Measurements from ENCODE around the gene RIPPLY1. TPM values are rescaled to one million over a fixed set of nuclear protein-coding genes. Genes with fewer than 3 reads are reported as not detected.

The RIPPLY1 gene
- total RNA-seq, 4 donors from 2014 or later: not detected

- no peak for DNase-seq (ENCODE audit: low spot score in 2 of 2)
- 49% methylated on average over 6 of the region's 6 CpGs for WGBS
Observed at GRCh38 chrX:106917830-106918500, 14.8 kb upstream of the RIPPLY1 start.

DNA sequence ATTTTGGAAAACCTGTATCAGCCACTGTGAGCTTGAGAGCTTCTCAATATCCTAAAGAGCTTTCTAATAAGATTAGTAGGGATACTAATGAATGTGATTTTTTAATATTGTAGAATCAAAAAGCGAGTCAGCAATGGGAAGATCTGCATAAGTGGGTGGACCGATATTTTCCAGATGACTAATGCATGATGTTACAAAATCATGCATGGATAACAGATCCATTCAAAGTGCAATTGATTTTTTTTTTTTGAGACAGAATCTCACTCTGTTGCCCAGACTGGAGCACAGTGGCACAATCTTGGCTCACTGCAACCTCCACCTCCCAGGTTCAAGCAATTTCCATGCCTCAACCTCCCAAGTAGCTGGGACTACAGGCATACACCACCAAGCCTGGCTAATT, 9.7 kb upstream of the RIPPLY1 start:
- H3K4me3 ChIP-seq: no peak overlapping the region
- 42% methylated on average over 2 of the region's 2 CpGs for WGBS
- H3K4me1 ChIP-seq: no peaks in the 10 kb centered on the region
- H3K27ac ChIP-seq: no peak overlapping the region
- TF ChIP-seq POLR2AphosphoS5 (IDR thresholded peaks at IDR 0.05): no peak
- TF ChIP-seq POLR2A (IDR thresholded peaks at IDR 0.05): no peak
- TF ChIP-seq, protein P1, sequence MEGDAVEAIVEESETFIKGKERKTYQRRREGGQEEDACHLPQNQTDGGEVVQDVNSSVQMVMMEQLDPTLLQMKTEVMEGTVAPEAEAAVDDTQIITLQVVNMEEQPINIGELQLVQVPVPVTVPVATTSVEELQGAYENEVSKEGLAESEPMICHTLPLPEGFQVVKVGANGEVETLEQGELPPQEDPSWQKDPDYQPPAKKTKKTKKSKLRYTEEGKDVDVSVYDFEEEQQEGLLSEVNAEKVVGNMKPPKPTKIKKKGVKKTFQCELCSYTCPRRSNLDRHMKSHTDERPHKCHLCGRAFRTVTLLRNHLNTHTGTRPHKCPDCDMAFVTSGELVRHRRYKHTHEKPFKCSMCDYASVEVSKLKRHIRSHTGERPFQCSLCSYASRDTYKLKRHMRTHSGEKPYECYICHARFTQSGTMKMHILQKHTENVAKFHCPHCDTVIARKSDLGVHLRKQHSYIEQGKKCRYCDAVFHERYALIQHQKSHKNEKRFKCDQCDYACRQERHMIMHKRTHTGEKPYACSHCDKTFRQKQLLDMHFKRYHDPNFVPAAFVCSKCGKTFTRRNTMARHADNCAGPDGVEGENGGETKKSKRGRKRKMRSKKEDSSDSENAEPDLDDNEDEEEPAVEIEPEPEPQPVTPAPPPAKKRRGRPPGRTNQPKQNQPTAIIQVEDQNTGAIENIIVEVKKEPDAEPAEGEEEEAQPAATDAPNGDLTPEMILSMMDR (IDR thresholded peaks at IDR 0.05): no peak
- TF ChIP-seq EP300 (IDR thresholded peaks at IDR 0.05): no peak
- H3K9me3 ChIP-seq: no peaks in the 10 kb centered on the region
- no peak for DNase-seq (ENCODE audit: low spot score in 2 of 2)
- H3K36me3 ChIP-seq: no peaks in the 10 kb centered on the region
- no peaks in the 10 kb centered on the region for H3K27me3 ChIP-seq

More at GRCh38 chrX:106917830-106918500, 14.8 kb upstream of the RIPPLY1 start:
- TF ChIP-seq, protein P1 (IDR thresholded peaks at IDR 0.05): no peak
- TF ChIP-seq POLR2AphosphoS5 (IDR thresholded peaks at IDR 0.05): no peak
- H3K27ac ChIP-seq: no peak overlapping the region
- no peak overlapping the region for H3K4me3 ChIP-seq
- H3K4me1 ChIP-seq: no peaks in the 10 kb centered on the region
- no peaks in the 10 kb centered on the region for H3K36me3 ChIP-seq
- no peaks in the 10 kb centered on the region for H3K9me3 ChIP-seq
- no peaks in the 10 kb centered on the region for H3K27me3 ChIP-seq

DNA sequence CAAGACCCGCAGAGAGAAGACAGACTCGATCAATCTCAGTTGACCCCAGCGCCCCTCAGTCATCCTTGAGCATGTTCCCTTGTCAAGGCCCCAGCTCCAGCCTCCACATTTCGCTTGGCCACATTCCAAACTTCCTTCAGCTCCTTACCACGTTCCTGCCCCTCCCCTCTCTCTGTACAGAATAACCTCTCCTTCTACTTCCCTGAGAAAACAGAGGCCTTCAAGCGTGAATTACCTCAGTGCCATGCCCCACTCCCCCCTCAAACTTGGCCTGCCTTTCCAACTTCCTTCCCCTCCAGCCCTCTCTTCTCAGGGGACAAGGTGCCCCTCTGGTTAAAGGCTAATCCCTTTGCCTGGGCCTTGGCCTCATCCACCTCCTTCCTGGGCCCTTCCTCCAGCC, 3.2 kb upstream of the RIPPLY1 start:
- H3K36me3 ChIP-seq: no peaks in the 10 kb centered on the region
- no peak for DNase-seq (ENCODE audit: low spot score in 2 of 2)
- H3K27me3 ChIP-seq: no peaks in the 10 kb centered on the region
- 52% methylated on average over 6 of the region's 6 CpGs for WGBS
- no peak overlapping the region for H3K4me3 ChIP-seq
- H3K9me3 ChIP-seq: no peaks in the 10 kb centered on the region
- no peak overlapping the region for H3K27ac ChIP-seq
- TF ChIP-seq POLR2AphosphoS5 (IDR thresholded peaks at IDR 0.05): no peak
- no peaks in the 10 kb centered on the region for H3K4me1 ChIP-seq

GRCh38 chrX:106905064-106905708, 2.0 kb upstream of the RIPPLY1 start:
- Histone ChIP-seq H3K9me3 (no peaks in the 10 kb centered on the region), H3K27me3 (no peaks in the 10 kb centered on the region), H3K4me1 (no peaks in the 10 kb centered on the region), H3K4me3 (no peak overlapping the region), H3K36me3 (no peaks in the 10 kb centered on the region), H3K27ac (no peak overlapping the region)
- TF ChIP-seq EP300 (IDR thresholded peaks at IDR 0.05): no peak
- no peak for DNase-seq (ENCODE audit: low spot score in 2 of 2)
- WGBS: 65% methylated on average over 5 of the region's 5 CpGs

- no peak overlapping the region for H3K27ac ChIP-seq
- H3K27me3 ChIP-seq: no peaks in the 10 kb centered on the region
- no peaks in the 10 kb centered on the region for H3K9me3 ChIP-seq
- 62% methylated on average over 2 of the region's 5 CpGs for WGBS
- H3K4me1 ChIP-seq: no peaks in the 10 kb centered on the region
- no peaks in the 10 kb centered on the region for H3K36me3 ChIP-seq
- TF ChIP-seq POLR2A (IDR thresholded peaks at IDR 0.05) (no peak), POLR2AphosphoS5 (IDR thresholded peaks at IDR 0.05) (no peak), EP300 (IDR thresholded peaks at IDR 0.05) (no peak)
- TF ChIP-seq, protein P1 (IDR thresholded peaks at IDR 0.05): no peak
- no peak overlapping the region for H3K4me3 ChIP-seq
- no peak for DNase-seq (ENCODE audit: low spot score in 2 of 2)
Observed at GRCh38 chrX:106903856-106904528, 851 bp upstream of the RIPPLY1 start.

GRCh38 chrX:106902684-106903083, 457 bp downstream of the RIPPLY1 start:
- no peaks in the 10 kb centered on the region for H3K27me3 ChIP-seq
- H3K4me3 ChIP-seq: no peak overlapping the region
- H3K36me3 ChIP-seq: no peaks in the 10 kb centered on the region
- no peak overlapping the region for H3K27ac ChIP-seq
- DNase-seq (ENCODE audit: low spot score in 2 of 2): no peak
- 82% methylated on average over 2 of the region's 2 CpGs for WGBS
- no peaks in the 10 kb centered on the region for H3K9me3 ChIP-seq
- no peaks in the 10 kb centered on the region for H3K4me1 ChIP-seq
- TF ChIP-seq POLR2A (IDR thresholded peaks at IDR 0.05): no peak
- no peak for TF ChIP-seq EP300 (IDR thresholded peaks at IDR 0.05)
- TF ChIP-seq, protein P1 (IDR thresholded peaks at IDR 0.05): no peak
- no peak for TF ChIP-seq POLR2AphosphoS5 (IDR thresholded peaks at IDR 0.05)
